ENCODE data around the gene GPC6.

Gene GPC6

DNA sequence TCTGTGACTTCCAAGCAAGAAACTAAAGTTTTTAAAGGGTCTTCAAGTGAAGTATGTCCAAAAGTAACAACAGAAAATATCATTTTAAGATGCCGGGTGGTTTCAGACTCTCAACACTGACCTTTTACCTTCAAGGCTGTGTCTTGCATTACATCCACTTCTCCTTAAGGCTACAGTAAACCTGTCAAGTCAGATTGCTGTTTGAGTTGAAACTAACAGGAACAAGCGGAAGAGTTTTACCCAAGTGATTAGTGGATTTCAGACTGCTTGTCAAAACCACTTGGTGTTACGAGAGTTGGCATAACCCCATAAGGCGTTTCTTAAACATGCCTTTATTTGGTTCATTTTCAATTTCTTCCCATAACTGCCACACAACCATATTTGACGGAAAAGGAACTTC is 969.8 kb downstream of the GPC6 start:
- Histone ChIP-seq H3K79me2 (ENCODE audit: low read length) (no peaks in the 10 kb centered on the region), H3K4me3 (ENCODE audit: low read length) (no peak overlapping the region), H3K27ac (ENCODE audit: low read length) (no peak overlapping the region), H3F3A (ENCODE audit: insufficient read depth, low read length) (no peaks in the 10 kb centered on the region), H3K4me1 (ENCODE audit: low read length) (no peaks in the 10 kb centered on the region), H3K36me3 (replicated peaks; ENCODE audit: insufficient read depth, low read length) (no peaks in the 10 kb centered on the region), H2AFZ (ENCODE audit: low read length) (no peak overlapping the region), H3K9me3 (replicated peaks; ENCODE audit: insufficient read depth, low read length) (no peaks in the 10 kb centered on the region), H4K20me1 (ENCODE audit: insufficient read depth, low read length) (no peaks in the 10 kb centered on the region), H3K9me2 (replicated peaks; ENCODE audit: insufficient read depth, low read length) (no peaks in the 10 kb centered on the region), H3K4me2 (ENCODE audit: low read depth, low read length) (no peak overlapping the region), H3K27me3 (replicated peaks; ENCODE audit: insufficient read depth, low read length) (no peaks in the 10 kb centered on the region), H3K9ac (ENCODE audit: low read length) (no peak overlapping the region)
- DNase-seq = no peak
- TF ChIP-seq EZH2 (optimal IDR thresholded peaks at IDR 0.05; ENCODE audit: low read depth, low read length) = no peak
- TF ChIP-seq EZH2phosphoT487 (IDR thresholded peaks at IDR 0.05; ENCODE audit: low read length) = no peak
- TF ChIP-seq, protein P1, sequence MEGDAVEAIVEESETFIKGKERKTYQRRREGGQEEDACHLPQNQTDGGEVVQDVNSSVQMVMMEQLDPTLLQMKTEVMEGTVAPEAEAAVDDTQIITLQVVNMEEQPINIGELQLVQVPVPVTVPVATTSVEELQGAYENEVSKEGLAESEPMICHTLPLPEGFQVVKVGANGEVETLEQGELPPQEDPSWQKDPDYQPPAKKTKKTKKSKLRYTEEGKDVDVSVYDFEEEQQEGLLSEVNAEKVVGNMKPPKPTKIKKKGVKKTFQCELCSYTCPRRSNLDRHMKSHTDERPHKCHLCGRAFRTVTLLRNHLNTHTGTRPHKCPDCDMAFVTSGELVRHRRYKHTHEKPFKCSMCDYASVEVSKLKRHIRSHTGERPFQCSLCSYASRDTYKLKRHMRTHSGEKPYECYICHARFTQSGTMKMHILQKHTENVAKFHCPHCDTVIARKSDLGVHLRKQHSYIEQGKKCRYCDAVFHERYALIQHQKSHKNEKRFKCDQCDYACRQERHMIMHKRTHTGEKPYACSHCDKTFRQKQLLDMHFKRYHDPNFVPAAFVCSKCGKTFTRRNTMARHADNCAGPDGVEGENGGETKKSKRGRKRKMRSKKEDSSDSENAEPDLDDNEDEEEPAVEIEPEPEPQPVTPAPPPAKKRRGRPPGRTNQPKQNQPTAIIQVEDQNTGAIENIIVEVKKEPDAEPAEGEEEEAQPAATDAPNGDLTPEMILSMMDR (IDR thresholded peaks at IDR 0.05; ENCODE audit: low read length) = no peak

- Histone ChIP-seq H3K9me2 (replicated peaks; ENCODE audit: insufficient read depth, low read length) (no peaks in the 10 kb centered on the region), H3K9me3 (replicated peaks; ENCODE audit: insufficient read depth, low read length) (no peaks in the 10 kb centered on the region), H3K4me1 (ENCODE audit: low read length) (no peaks in the 10 kb centered on the region), H3K27me3 (replicated peaks; ENCODE audit: insufficient read depth, low read length) (no peaks in the 10 kb centered on the region), H2AFZ (ENCODE audit: low read length) (no peak overlapping the region), H3K4me2 (ENCODE audit: low read depth, low read length) (no peak overlapping the region), H3K27ac (ENCODE audit: low read length) (no peak overlapping the region), H4K20me1 (ENCODE audit: insufficient read depth, low read length) (no peaks in the 10 kb centered on the region), H3K4me3 (ENCODE audit: low read length) (no peak overlapping the region), H3K79me2 (ENCODE audit: low read length) (no peaks in the 10 kb centered on the region), H3F3A (ENCODE audit: insufficient read depth, low read length) (no peaks in the 10 kb centered on the region), H3K36me3 (replicated peaks; ENCODE audit: insufficient read depth, low read length) (no peaks in the 10 kb centered on the region), H3K9ac (ENCODE audit: low read length) (no peak overlapping the region)
- TF ChIP-seq EZH2phosphoT487 (IDR thresholded peaks at IDR 0.05; ENCODE audit: low read length) = no peak
- TF ChIP-seq, protein P1 (IDR thresholded peaks at IDR 0.05; ENCODE audit: low read length) = no peak
- TF ChIP-seq EZH2 (optimal IDR thresholded peaks at IDR 0.05; ENCODE audit: low read depth, low read length) = no peak
- no peak for DNase-seq
Observed at GRCh38 chr13:94198681-94199080, 972.1 kb downstream of the GPC6 start.

GRCh38 chr13:94199135-94199534 is 972.5 kb downstream of the GPC6 start:
- Histone ChIP-seq H3K4me3 (ENCODE audit: low read length) (no peak overlapping the region), H3K36me3 (replicated peaks; ENCODE audit: insufficient read depth, low read length) (no peaks in the 10 kb centered on the region), H3K4me2 (ENCODE audit: low read depth, low read length) (no peak overlapping the region), H3K27ac (ENCODE audit: low read length) (no peak overlapping the region), H4K20me1 (ENCODE audit: insufficient read depth, low read length) (no peaks in the 10 kb centered on the region), H3K9me3 (replicated peaks; ENCODE audit: insufficient read depth, low read length) (no peaks in the 10 kb centered on the region), H2AFZ (ENCODE audit: low read length) (no peak overlapping the region), H3K4me1 (ENCODE audit: low read length) (no peaks in the 10 kb centered on the region), H3K79me2 (ENCODE audit: low read length) (no peaks in the 10 kb centered on the region), H3F3A (ENCODE audit: insufficient read depth, low read length) (no peaks in the 10 kb centered on the region), H3K9me2 (replicated peaks; ENCODE audit: insufficient read depth, low read length) (no peaks in the 10 kb centered on the region), H3K27me3 (replicated peaks; ENCODE audit: insufficient read depth, low read length) (no peaks in the 10 kb centered on the region), H3K9ac (ENCODE audit: low read length) (no peak overlapping the region)
- no peak for DNase-seq
- TF ChIP-seq EZH2 (optimal IDR thresholded peaks at IDR 0.05; ENCODE audit: low read depth, low read length) (no peak), EZH2phosphoT487 (IDR thresholded peaks at IDR 0.05; ENCODE audit: low read length) (no peak)
- TF ChIP-seq, protein P1 (IDR thresholded peaks at IDR 0.05; ENCODE audit: low read length) = no peak
